Measurements from ENCODE around the gene SESTD1. TPM values are rescaled to one million over a fixed set of nuclear protein-coding genes. Genes with fewer than 3 reads are reported as not detected.

Gene SESTD1
- total RNA-seq, 1 donor, result 14.2 TPM

GRCh38 chr2:179193759-179194394 lies 70.8 kb downstream of the SESTD1 start:
- no peak for DNase-seq (ENCODE audit: low read depth)
- TF ChIP-seq CTCF (IDR thresholded peaks at IDR 0.05; ENCODE audit: insufficient read depth, low read depth, low read length), result no peak
- H3K4me3 ChIP-seq (ENCODE audit: low read depth, low read length), result no peak overlapping the region

- DNase-seq (ENCODE audit: low read depth), result no peak
Observed at GRCh38 chr2:179191110-179191509, 73.5 kb downstream of the SESTD1 start.

GRCh38 chr2:179186126-179186525 lies 78.5 kb downstream of the SESTD1 start:
- peak; percentile 49 for DNase-seq (ENCODE audit: low read depth)
- H3K4me3 ChIP-seq (ENCODE audit: low read depth, low read length), result no peak overlapping the region
- no peak for TF ChIP-seq CTCF (IDR thresholded peaks at IDR 0.05; ENCODE audit: insufficient read depth, low read depth, low read length)

More at GRCh38 chr2:179191110-179191509, 73.5 kb downstream of the SESTD1 start:
- no peak for TF ChIP-seq CTCF (IDR thresholded peaks at IDR 0.05; ENCODE audit: insufficient read depth, low read depth, low read length)
- no peak overlapping the region for H3K4me3 ChIP-seq (ENCODE audit: low read depth, low read length)

GRCh38 chr2:179184610-179185009 lies 80.0 kb downstream of the SESTD1 start:
- no peak for TF ChIP-seq CTCF (IDR thresholded peaks at IDR 0.05; ENCODE audit: insufficient read depth, low read depth, low read length)
- no peak overlapping the region for H3K4me3 ChIP-seq (ENCODE audit: low read depth, low read length)
- no peak for DNase-seq (ENCODE audit: low read depth)

GRCh38 chr2:179181002-179181401 lies 83.6 kb downstream of the SESTD1 start:
- DNase-seq (ENCODE audit: low read depth), result no peak
- TF ChIP-seq CTCF (IDR thresholded peaks at IDR 0.05; ENCODE audit: insufficient read depth, low read depth, low read length), result no peak
- H3K4me3 ChIP-seq (ENCODE audit: low read depth, low read length), result no peak overlapping the region

- DNase-seq (ENCODE audit: low read depth), result no peak
- H3K4me3 ChIP-seq (ENCODE audit: low read depth, low read length), result no peak overlapping the region
- TF ChIP-seq CTCF (IDR thresholded peaks at IDR 0.05; ENCODE audit: insufficient read depth, low read depth, low read length), result no peak
Observed at GRCh38 chr2:179180242-179180641, 84.4 kb downstream of the SESTD1 start.

GRCh38 chr2:179179719-179180118 lies 84.9 kb downstream of the SESTD1 start:
- no peak overlapping the region for H3K4me3 ChIP-seq (ENCODE audit: low read depth, low read length)
- no peak for TF ChIP-seq CTCF (IDR thresholded peaks at IDR 0.05; ENCODE audit: insufficient read depth, low read depth, low read length)
- no peak for DNase-seq (ENCODE audit: low read depth)
